ENCODE measurements around the gene FMO2.

FMO2 gene, protein sequence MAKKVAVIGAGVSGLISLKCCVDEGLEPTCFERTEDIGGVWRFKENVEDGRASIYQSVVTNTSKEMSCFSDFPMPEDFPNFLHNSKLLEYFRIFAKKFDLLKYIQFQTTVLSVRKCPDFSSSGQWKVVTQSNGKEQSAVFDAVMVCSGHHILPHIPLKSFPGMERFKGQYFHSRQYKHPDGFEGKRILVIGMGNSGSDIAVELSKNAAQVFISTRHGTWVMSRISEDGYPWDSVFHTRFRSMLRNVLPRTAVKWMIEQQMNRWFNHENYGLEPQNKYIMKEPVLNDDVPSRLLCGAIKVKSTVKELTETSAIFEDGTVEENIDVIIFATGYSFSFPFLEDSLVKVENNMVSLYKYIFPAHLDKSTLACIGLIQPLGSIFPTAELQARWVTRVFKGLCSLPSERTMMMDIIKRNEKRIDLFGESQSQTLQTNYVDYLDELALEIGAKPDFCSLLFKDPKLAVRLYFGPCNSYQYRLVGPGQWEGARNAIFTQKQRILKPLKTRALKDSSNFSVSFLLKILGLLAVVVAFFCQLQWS

GRCh38 chr1:171185091-171185490, at the start of gene FMO2:
Gene FMO2, plus strand, starts transcription at chr1:171185300. Its CDS starts 414 bp downstream, at chr1:171185714.
- no peak for DNase-seq

DNA sequence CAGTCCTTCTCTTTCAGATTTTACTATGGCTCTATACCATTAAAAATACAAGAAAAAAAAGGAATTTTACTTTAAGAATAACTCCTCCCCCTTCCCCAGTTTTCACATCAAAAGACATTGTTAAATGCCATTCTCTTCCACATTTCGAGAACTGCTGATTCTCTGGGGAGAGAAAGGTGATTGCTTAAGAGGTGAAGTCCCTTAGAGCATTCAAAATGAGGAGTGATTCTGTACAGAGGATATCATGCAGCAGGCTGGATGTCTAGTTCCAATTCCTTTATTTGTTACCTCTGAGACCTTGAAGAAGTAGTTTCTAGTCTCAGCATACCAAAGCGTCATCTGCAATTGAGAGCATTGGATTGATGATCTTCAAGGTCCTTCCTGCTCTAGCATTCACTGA, 47.5 kb upstream of the FMO2 start:
- no peak for DNase-seq

GRCh38 chr1:171138980-171139379, 46.1 kb upstream of the FMO2 start:
- DNase-seq = no peak

DNA sequence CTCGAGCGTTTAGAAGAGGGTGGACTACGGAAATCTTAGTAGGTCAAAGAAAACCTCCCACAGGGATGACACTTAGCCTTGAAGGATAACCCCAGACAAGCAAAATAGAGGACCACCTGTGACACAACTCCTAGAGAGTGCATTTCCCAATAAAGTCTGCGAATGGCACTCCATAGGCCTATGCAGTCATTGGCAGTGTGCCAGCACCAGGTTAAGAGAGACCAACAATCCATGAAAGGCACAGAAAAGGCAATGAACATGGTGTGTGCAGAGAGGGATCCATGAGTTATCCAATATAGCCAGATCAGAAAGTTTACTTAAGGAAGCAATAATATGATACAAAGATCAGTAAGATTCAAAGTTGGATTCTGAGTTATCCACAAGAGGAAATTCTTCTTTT, 45.2 kb upstream of the FMO2 start:
- no peak for DNase-seq

DNA sequence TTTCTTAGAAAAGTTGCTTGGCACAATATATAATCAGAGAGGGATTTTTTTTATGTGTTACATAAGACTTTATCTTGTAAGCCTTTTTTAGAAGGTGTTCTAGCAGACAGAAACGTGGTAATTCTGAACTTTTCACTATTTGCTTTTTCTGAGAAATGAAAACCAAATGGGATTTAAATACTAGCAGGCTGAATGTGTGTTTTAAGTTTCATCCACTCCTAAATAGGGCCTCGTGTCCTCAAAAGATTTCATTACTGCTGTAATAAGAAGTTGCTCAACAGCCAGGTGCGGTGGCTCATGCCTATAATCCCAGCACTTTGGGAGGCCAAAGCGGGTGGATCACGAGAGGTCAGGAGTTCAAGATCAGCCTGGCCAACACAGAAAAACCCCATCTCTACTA, 44.7 kb upstream of the FMO2 start:
- no peak for DNase-seq

DNA sequence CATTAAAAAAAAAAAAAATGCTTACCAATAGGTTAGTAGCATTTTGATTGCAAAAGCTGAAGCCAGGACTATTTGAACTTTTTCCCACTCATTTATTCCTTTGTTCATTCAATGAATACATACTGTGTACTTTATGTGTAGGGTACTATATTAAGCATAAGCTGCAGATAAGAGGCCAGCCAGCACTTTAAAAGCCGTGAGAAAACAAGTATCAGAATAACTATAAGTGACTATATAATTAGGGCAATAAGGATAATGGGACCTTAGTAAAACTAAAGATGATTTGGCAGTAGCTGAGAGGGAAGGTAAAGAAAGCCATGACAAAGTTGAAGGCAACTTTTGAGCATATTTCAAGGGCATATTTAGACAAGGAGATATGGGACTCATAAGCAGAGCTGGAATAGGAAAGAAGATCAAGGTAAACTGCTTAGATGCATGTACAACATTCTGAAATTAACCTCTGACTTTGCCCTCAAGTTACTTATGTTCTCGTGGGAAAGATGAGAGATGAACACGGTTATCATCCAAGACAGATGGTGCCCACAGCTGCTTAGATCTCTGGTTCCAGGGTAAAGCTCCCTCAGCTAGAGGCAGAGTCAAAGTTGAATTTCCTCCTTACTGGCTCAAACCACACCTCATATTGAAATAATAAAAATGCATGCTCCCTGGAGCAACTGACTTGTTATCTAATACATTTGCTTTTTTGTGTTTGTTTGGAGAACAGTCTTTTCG, 44.0 kb upstream of the FMO2 start:
- no peak for DNase-seq

GRCh38 chr1:171141688-171142415, 43.2 kb upstream of the FMO2 start:
- no peak for DNase-seq

DNA sequence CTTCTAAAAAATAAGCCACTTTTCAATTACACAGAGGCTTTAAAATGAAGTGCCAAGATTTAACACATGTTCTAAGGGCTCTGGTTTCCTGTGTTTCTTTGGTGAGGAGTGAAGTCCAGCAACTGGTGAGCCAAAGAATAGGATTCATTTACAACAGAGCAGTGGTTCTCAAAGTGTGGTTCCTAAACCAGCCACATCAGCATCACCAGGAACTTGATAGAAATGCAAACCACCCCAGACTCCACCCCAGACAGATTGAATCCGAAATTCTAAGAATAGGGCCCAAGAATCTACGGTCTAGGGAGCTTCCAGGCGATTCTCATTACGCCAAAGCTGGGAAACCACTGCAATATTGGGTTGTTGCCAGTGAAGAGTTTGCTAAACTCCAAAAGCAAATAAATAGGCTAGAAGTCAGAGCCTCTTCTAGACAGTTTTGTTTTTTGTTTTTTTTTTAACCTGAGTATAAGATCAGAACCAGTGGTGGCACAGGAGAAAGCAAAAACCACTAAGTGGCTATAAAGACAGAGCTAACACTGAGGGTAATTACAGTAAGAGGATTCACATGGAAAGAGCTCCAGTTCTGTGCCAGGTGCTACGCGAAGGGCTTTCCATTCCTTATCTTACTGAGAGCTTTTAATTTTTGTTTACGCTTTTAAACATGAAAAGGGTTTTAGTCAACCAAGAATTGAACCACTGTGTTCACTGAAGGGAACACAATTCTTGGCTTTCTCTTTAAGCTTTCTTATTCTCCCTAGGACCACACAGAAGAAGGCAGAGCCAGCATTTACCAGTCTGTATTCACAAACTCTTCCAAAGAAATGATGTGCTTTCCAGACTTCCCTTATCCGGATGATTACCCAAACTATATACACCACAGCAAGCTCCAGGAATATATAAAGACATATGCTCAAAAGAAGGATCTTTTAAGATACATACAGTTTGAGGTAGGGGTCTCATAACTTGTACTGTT, 42.4 kb upstream of the FMO2 start:
- no peak for DNase-seq

DNA sequence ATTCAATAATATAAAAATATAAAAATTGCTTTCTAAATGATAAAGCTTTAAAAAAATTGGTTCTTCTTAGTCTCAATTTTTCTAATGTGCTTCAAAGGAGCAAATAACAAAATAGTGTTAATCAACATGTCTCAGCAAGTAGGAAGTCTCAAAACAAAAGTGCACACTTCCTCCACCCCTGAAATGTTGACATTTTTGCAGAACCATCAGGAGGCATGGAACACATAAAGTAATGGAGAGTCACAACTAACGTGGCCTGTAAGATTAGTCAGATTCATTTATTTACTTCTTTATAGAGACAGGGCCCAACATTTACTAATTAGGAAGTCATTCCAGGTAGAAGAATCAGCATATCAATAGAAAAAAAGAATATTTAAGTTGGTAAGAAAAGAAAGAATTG, 34.9 kb upstream of the FMO2 start:
- no peak for DNase-seq

DNA sequence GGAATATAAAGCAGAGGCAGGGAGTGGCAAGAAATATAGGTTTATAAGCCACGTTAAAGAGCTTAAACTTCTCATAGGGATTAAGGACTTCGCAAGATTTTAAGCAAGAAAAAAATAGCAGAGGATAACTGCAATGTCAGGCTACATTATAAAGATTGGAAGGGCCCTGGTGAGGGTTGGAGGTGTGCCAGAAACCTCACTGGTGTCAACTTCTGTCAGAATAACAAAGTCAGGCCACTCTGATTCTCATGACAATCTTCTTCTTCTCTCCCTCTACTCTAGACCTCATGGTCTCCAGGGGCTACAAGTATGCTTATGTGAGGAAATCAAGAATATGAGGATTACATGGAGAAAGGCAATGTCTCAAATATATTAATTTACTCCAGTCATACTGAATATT, 32.6 kb upstream of the FMO2 start:
- DNase-seq = no peak

- no peak for DNase-seq
Observed at GRCh38 chr1:171155484-171155883, 29.6 kb upstream of the FMO2 start.

GRCh38 chr1:171158096-171158495, 27.0 kb upstream of the FMO2 start:
- no peak for DNase-seq

GRCh38 chr1:171158551-171158950, 26.5 kb upstream of the FMO2 start:
- DNase-seq = no peak

DNA sequence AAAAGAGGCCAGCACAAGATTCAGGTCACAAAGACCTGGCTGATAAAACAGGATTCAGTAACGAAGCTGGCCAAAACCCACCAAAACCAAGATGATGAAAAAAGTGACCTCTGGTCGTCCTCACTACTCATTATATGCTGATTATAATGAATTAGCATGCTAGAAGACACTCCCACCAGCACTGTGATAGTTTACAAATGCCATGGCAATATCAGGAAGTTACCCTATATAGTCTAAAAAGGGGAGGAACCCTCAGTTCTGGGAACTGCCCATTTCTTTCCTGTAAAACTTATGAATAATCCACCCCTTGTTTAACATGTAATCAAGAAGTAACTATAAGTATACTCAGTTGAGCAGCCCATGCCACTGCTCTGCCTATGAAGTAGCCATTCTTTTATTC, 26.0 kb upstream of the FMO2 start:
- no peak for DNase-seq

GRCh38 chr1:171160211-171160610, 24.9 kb upstream of the FMO2 start:
- DNase-seq = no peak

DNA sequence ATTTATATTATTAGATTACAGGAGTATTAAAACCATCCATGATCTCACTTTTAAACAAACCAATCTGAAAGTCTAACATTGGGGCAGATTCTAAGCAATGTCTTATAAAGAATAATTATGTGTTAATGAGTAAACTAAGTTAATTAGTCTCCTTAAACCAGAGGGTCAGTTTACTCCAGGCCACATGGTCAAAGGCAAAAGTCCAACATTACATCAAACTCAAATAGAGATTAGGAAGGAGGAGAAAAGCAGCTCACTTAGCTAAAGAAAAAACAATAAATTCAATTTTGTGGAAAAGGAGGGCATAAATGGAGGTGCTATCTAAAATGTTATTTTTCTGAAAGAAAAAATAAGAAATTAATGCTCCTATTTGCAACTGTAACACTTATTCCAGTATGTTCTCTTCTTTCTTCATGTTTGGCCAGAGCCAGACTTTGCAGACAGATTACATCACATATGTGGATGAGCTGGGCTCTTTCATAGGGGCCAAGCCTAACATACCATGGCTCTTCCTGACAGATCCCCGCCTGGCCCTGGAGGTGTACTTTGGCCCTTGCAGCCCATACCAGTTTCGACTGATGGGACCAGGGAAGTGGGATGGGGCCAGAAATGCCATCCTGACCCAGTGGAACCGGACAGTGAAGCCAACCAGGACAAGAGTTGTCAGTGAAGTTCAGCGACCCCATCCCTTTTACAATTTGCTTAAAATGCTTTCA, 24.3 kb upstream of the FMO2 start:
- DNase-seq = no peak

GRCh38 chr1:171161431-171161830, 23.7 kb upstream of the FMO2 start:
- DNase-seq = no peak

DNA sequence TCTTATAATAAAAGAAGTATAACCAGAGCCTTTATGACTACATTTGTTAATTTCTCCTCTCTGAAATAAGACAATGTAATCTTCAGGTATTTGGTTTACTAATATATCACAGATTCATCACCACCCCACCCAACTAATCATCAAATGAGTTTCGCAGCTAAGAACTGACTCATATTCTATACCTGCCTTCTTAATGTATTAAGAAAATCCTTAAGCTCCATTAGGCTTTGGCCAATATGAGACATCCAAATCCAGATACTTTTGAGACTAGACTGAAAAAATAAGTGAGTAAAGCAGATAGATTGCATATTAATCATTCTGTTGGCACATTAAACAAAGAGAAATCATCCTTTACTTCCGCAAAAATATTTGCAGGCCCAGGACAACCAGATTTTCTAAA, 18.7 kb upstream of the FMO2 start:
- no peak for DNase-seq

DNA sequence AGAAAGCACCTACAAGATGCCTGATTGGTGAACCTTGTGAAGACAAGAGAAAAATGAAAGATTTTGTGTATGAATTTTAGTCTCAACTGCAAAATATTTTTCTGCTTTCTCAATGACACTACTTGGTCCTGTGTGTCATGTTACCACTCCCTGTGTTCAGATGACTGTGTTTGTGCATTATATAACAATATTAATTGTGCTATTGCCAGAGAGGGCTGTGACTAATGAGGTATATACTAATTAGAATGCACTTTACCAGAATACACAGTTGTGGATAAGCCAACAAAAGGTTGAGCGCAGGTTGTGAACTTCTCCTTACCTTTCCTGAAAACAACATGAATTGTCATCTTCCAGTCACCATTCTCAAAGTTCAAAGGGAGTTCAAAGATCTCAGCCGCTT, 17.3 kb upstream of the FMO2 start:
- DNase-seq = no peak

DNA sequence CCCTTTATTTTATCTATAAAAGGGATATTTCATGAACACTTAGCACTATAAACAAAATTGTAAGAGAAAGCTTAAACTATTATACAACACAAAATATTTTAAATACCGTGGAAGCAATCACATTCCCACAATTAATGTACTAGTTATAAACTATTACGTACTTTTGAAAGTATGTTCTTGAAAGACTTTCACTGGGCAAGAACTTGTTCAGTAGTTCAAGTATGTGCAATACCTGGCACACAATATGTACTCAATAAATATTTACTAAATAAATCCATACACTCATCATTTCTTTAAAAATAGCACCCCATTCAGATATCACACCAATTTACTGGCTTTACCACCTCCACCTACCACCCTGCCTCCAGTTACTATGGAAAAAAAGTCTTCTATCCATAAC, 12.6 kb upstream of the FMO2 start:
- no peak for DNase-seq

DNA sequence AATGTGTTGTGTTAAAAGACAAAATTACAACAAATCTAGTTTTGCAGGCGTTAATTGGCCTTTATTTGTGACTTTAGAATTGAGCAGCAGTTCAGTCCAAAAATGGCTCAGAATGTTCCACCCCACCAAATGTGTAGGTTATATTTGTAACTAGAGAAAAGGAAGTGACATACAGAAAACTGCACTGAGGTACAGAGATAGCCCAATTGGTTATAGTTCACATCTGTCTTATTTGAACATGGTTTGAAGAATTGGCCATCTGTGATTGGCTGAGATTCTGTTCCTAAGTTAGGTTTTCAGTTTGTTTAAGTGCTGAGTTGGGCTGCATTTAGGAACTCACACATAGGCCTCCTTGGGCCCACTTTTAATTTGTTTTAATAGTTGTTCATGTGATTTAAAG, 12.0 kb upstream of the FMO2 start:
- no peak for DNase-seq
